Ovary (tissue), 3 donors: Measurements from ENCODE around the gene GRB2.

Experiments
- CTCF ChIP-seq, 3 donors: fragments of 450-650 bp in 2 of 3; fragments of 200-600 bp in 1 of 3; IDR thresholded peaks; one replicate each; pipeline versions ENCODE4 v1.5.1 to v1.8.0; 2016 to 2022; ENCODE audit warnings: antibody characterized with exemption in 3 of 3, mild to moderate bottlenecking in 1 of 3
- EP300 ChIP-seq: sonication (generic); formaldehyde crosslinking; IDR thresholded peaks from one replicate; pipeline ENCODE4 v1.6.1; 2017; ENCODE audit warnings: antibody characterized with exemption
- donor health status: DM: no; HTN: no; CAD: no.

- TF ChIP-seq CTCF (IDR thresholded peaks at IDR 0.05) (no peak), EP300 (no peak)
These were observed 103.8 kb downstream of the GRB2 start for GRCh38 chr17:75301502-75302206.
